ENCODE measurements around the gene SYNE4. TPM values are rescaled to one million over a fixed set of nuclear protein-coding genes. Genes with fewer than 3 reads are reported as not detected.
A peak's percentile ranks its signal among the peaks of the same experiment; 100 is the strongest.

The SYNE4 gene
- total RNA-seq, 2 donors from 2014 or later: 0.27 TPM; not detected in 1

- intact Hi-C loops (cut with DNase I): no loop called here
- ATAC-seq (no peak), DNase-seq (no peak)
Measured at GRCh38 chr19:36028313-36029041, 19.9 kb upstream of the SYNE4 start.

GRCh38 chr19:36027696-36028095 is 19.1 kb upstream of the SYNE4 start:
- intact Hi-C loops (cut with DNase I): no loop called here
- no peak for ATAC-seq
- no peak for DNase-seq

GRCh38 chr19:36026091-36026876 is 17.7 kb upstream of the SYNE4 start:
- ATAC-seq: no peak
- intact Hi-C loops (cut with DNase I): no loop called here
- no peak for DNase-seq

GRCh38 chr19:36025541-36025940 is 16.9 kb upstream of the SYNE4 start:
- no peak for DNase-seq
- no peak for ATAC-seq
- intact Hi-C loops (cut with DNase I): no loop called here

- DNase-seq: no peak
- intact Hi-C loops (cut with DNase I): no loop called here
- ATAC-seq: no peak
Measured at GRCh38 chr19:36023432-36023831, 14.8 kb upstream of the SYNE4 start.

GRCh38 chr19:36019061-36019670 is 10.6 kb upstream of the SYNE4 start:
- ATAC-seq (no peak), DNase-seq (no peak)
- intact Hi-C loops (cut with DNase I): no loop called here

- ATAC-seq (peak; percentile 99), DNase-seq (peak; percentile 100)
- intact Hi-C loops (cut with DNase I): no loop called here
Measured at GRCh38 chr19:36014012-36014924, 5.7 kb upstream of the SYNE4 start, which contains the start of gene ALKBH6. TSS of gene ALKBH6 (minus strand) at chr19:36014213. CDS start at chr19:36013397, 816 bp downstream.

GRCh38 chr19:36013280-36014011 is 4.8 kb upstream of the SYNE4 start:
- DNase-seq (no peak), ATAC-seq (no peak)
- intact Hi-C loops (cut with DNase I): no loop called here

GRCh38 chr19:36010402-36010801 is 1.8 kb upstream of the SYNE4 start:
- ATAC-seq (no peak), DNase-seq (no peak)
- intact Hi-C loops (cut with DNase I): no loop called here

GRCh38 chr19:36009633-36010379 is 1.2 kb upstream of the SYNE4 start:
- ATAC-seq: no peak
- DNase-seq: no peak
- intact Hi-C loops (cut with DNase I): no loop called here

GRCh38 chr19:36009220-36009619 is 607 bp upstream of the SYNE4 start:
- intact Hi-C loops (cut with DNase I): no loop called here
- peak; percentile 81 for DNase-seq
- ATAC-seq: peak; percentile 60 to 73

GRCh38 chr19:36006955-36007354 is 1.7 kb downstream of the SYNE4 start:
- intact Hi-C loops (cut with DNase I): no loop called here
- no peak for ATAC-seq
- DNase-seq: no peak

- DNase-seq (no peak), ATAC-seq (no peak)
- intact Hi-C loops (cut with DNase I): no loop called here
Measured at GRCh38 chr19:36003284-36003683, 5.3 kb downstream of the SYNE4 start.

- intact Hi-C loops (cut with DNase I): no loop called here
- DNase-seq (no peak), ATAC-seq (no peak)
Measured at GRCh38 chr19:36001605-36002004, 7.0 kb downstream of the SYNE4 start.

- intact Hi-C loops (cut with DNase I): no loop called here
- DNase-seq (no peak), ATAC-seq (no peak)
Measured at GRCh38 chr19:35996777-35997176, 11.8 kb downstream of the SYNE4 start.

- intact Hi-C loops (cut with DNase I): no loop called here
- DNase-seq: peak; percentile 99
- ATAC-seq: peak; percentile 96 to 97
Measured at GRCh38 chr19:35995048-35995993, 13.3 kb downstream of the SYNE4 start, which contains the start of gene SDHAF1. TSS of gene SDHAF1 (plus strand) at chr19:35995188. CDS start at chr19:35995275, 87 bp downstream.
